ENCODE data around the gene CORO2B.
A peak's percentile ranks its signal among the peaks of the same experiment; 100 is the strongest.

CORO2B gene

DNA sequence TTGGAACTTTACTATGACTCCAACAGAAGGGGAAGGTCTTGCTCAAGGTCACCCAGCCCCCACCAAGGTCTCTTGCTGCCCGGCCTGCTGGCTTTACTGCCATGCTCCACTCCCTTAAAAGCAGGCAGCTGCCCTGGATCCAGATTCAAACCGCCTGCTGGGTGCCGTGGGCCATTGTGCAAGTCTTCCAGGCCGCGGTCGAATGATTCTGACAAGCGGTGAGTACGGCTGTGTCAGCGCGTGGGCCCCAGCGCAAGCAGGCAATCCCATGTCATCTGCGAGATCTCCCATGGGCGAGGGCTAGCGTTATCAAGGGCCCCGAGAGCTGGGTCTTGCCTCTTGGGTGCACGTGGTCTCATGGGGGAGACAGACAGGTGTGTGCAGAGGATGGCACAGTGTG lies 37.6 kb downstream of the CORO2B start:
- no peak overlapping the region for H3K4me3 ChIP-seq (ENCODE audit: low read length)
- TF ChIP-seq, protein P1, sequence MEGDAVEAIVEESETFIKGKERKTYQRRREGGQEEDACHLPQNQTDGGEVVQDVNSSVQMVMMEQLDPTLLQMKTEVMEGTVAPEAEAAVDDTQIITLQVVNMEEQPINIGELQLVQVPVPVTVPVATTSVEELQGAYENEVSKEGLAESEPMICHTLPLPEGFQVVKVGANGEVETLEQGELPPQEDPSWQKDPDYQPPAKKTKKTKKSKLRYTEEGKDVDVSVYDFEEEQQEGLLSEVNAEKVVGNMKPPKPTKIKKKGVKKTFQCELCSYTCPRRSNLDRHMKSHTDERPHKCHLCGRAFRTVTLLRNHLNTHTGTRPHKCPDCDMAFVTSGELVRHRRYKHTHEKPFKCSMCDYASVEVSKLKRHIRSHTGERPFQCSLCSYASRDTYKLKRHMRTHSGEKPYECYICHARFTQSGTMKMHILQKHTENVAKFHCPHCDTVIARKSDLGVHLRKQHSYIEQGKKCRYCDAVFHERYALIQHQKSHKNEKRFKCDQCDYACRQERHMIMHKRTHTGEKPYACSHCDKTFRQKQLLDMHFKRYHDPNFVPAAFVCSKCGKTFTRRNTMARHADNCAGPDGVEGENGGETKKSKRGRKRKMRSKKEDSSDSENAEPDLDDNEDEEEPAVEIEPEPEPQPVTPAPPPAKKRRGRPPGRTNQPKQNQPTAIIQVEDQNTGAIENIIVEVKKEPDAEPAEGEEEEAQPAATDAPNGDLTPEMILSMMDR (conservative IDR thresholded peaks at IDR 0.05; ENCODE audit: low read depth, low read length), result no peak
- no peak for DNase-seq (ENCODE audit: low read depth)

- TF ChIP-seq, protein P1 (conservative IDR thresholded peaks at IDR 0.05; ENCODE audit: low read depth, low read length), result no peak
- no peak overlapping the region for H3K4me3 ChIP-seq (ENCODE audit: low read length)
- no peak for DNase-seq (ENCODE audit: low read depth)
These were observed 38.2 kb downstream of the CORO2B start for GRCh38 chr15:68617001-68617400.

DNA sequence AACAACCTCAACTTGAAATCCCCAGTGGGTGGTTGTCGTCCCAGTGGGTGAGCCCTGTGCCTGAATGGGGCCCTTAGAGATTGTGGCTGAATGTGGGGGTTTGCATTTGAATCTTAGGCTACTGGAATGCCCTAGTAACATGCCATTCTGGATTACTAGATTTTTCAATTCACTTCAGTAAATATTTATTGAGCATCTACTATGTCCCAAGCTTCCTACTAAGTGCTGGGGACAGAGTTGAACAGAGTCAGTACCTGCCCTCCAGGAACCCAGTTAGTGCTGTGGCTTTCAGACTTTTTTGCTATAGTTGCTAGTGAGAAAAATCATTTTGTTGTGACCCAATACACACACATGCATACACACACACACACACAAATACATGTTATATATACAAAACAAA lies 39.0 kb downstream of the CORO2B start:
- no peak for DNase-seq (ENCODE audit: low read depth)
- TF ChIP-seq, protein P1 (conservative IDR thresholded peaks at IDR 0.05; ENCODE audit: low read depth, low read length), result no peak
- H3K4me3 ChIP-seq (ENCODE audit: low read length), result no peak overlapping the region

GRCh38 chr15:68618394-68618793 lies 39.6 kb downstream of the CORO2B start:
- TF ChIP-seq, protein P1 (conservative IDR thresholded peaks at IDR 0.05; ENCODE audit: low read depth, low read length), result no peak
- H3K4me3 ChIP-seq (ENCODE audit: low read length), result no peak overlapping the region
- DNase-seq (ENCODE audit: low read depth), result no peak

- TF ChIP-seq, protein P1 (conservative IDR thresholded peaks at IDR 0.05; ENCODE audit: low read depth, low read length), result no peak
- H3K4me3 ChIP-seq (ENCODE audit: low read length), result no peak overlapping the region
- DNase-seq (ENCODE audit: low read depth), result no peak
These were observed 40.3 kb downstream of the CORO2B start for GRCh38 chr15:68618908-68619698.

DNA sequence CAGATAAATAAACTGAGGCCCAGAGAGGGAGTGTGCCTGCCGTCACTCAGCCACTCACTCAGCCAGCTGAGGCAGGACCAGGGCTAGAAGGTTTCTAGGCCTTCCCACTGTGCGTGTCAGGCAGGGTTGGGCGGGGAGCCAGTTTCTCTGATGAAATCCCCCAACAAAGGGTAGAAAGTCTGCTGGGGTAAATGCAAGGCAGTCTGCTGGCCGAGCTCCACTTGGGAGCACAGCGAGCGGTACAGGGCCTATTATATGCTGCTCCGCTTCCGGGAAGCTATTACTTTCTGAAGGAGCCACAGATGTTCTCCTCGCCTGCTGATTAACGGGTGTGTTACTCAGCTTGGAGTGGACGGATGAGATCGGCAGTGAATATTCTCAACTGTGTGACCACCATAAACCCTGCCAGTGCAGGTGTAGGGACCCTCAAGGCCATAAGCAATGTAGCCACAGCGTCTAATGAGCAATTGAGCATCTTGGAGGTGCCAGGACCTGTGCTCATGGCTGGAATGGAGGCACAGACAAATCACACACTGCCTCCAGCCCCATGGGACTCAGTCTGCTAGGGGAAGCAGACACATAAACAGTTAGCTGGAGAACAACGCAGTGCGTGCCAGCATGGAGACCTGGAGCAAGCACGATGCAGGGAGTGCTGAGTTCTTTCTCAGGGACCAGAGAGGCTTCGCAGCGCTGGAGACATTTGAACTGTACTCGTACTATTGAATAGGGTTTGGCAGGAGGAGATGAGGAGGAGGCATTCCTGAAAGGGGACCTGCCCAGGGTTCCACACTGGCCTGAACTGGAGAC lies 42.1 kb downstream of the CORO2B start:
- TF ChIP-seq, protein P1 (conservative IDR thresholded peaks at IDR 0.05; ENCODE audit: low read depth, low read length), result no peak
- no peak overlapping the region for H3K4me3 ChIP-seq (ENCODE audit: low read length)

More for the DNA sequence above, 42.1 kb downstream of the CORO2B start:
- DNase-seq (ENCODE audit: low read depth), result peak; percentile 83
